HG03135 (cell line): ENCODE results near the gene NUAK1.
"Not testable (repeated sequence)": the region's sequence is repeated elsewhere in the genome, so short reads cannot be mapped to it uniquely, and the experiment has no call there.

Experiments
- ATAC-seq: cut with Tn5 transposase; IDR thresholded peaks from one replicate; pipeline ENCODE4 v1.9.1; 2021; ENCODE audit warnings: mild to moderate bottlenecking, moderate library complexity; ENCODE audit not compliant: unreplicated experiment

Gene NUAK1

GRCh38 chr12:106147956-106148355 is 9.2 kb upstream of the NUAK1 start:
- ATAC-seq, result no peak

GRCh38 chr12:106146987-106147386 is 8.2 kb upstream of the NUAK1 start:
- ATAC-seq, result no peak

- ATAC-seq, result no peak
Measured at GRCh38 chr12:106145539-106146447, 7.0 kb upstream of the NUAK1 start.

- no peak for ATAC-seq
Measured at GRCh38 chr12:106144847-106145246, 6.1 kb upstream of the NUAK1 start.

GRCh38 chr12:106142591-106143261 is 4.0 kb upstream of the NUAK1 start:
- no peak for ATAC-seq

- not testable (repeated sequence) for ATAC-seq
Measured at GRCh38 chr12:106141920-106142319, 3.2 kb upstream of the NUAK1 start.

- no peak for ATAC-seq
Measured at GRCh38 chr12:106141452-106141851, 2.7 kb upstream of the NUAK1 start.

- ATAC-seq, result no peak
Measured at GRCh38 chr12:106141003-106141402, 2.2 kb upstream of the NUAK1 start.

- no peak for ATAC-seq
Measured at GRCh38 chr12:106140223-106140986, 1.7 kb upstream of the NUAK1 start.

- no peak for ATAC-seq
Measured at GRCh38 chr12:106139422-106140171, 843 bp upstream of the NUAK1 start.

- no peak for ATAC-seq
Measured at GRCh38 chr12:106138357-106138632, 459 bp downstream of the NUAK1 start.

- ATAC-seq, result no peak
Measured at GRCh38 chr12:106137530-106138356, 1.0 kb downstream of the NUAK1 start.

- ATAC-seq, result no peak
Measured at GRCh38 chr12:106136263-106136662, 2.5 kb downstream of the NUAK1 start.

- ATAC-seq, result no peak
Measured at GRCh38 chr12:106135781-106136180, 3.0 kb downstream of the NUAK1 start.

GRCh38 chr12:106135075-106135474 is 3.7 kb downstream of the NUAK1 start:
- ATAC-seq, result no peak

- no peak for ATAC-seq
Measured at GRCh38 chr12:106134294-106134949, 4.3 kb downstream of the NUAK1 start.

GRCh38 chr12:106133136-106134087 is 5.3 kb downstream of the NUAK1 start:
- ATAC-seq, result no peak
